ENCODE results near the gene TMED1. TPM values are rescaled to one million over a fixed set of nuclear protein-coding genes. Genes with fewer than 3 reads are reported as not detected.

TMED1 gene
- total and polyA plus RNA-seq, 9 of the 15 experiments (the other 6 are each of a cell fraction or from before 2014, with no cell fraction given): 0.86 to 30.2 (median 23.5) TPM

- TF ChIP-seq, protein P1, sequence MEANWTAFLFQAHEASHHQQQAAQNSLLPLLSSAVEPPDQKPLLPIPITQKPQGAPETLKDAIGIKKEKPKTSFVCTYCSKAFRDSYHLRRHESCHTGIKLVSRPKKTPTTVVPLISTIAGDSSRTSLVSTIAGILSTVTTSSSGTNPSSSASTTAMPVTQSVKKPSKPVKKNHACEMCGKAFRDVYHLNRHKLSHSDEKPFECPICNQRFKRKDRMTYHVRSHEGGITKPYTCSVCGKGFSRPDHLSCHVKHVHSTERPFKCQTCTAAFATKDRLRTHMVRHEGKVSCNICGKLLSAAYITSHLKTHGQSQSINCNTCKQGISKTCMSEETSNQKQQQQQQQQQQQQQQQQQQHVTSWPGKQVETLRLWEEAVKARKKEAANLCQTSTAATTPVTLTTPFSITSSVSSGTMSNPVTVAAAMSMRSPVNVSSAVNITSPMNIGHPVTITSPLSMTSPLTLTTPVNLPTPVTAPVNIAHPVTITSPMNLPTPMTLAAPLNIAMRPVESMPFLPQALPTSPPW (CRISPR knock-in tag; IDR thresholded peaks at IDR 0.05): peak; percentile 39; the same call in 1 of the 2 replicates
- TF ChIP-seq, protein P2, sequence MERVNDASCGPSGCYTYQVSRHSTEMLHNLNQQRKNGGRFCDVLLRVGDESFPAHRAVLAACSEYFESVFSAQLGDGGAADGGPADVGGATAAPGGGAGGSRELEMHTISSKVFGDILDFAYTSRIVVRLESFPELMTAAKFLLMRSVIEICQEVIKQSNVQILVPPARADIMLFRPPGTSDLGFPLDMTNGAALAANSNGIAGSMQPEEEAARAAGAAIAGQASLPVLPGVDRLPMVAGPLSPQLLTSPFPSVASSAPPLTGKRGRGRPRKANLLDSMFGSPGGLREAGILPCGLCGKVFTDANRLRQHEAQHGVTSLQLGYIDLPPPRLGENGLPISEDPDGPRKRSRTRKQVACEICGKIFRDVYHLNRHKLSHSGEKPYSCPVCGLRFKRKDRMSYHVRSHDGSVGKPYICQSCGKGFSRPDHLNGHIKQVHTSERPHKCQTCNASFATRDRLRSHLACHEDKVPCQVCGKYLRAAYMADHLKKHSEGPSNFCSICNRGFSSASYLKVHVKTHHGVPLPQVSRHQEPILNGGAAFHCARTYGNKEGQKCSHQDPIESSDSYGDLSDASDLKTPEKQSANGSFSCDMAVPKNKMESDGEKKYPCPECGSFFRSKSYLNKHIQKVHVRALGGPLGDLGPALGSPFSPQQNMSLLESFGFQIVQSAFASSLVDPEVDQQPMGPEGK (CRISPR knock-in tag; IDR thresholded peaks at IDR 0.05; ENCODE audit: borderline replicate concordance): no peak
- TF ChIP-seq NR2C1 (IDR thresholded peaks at IDR 0.05): no peak
- no peak for TF ChIP-seq NR2C1 (tag; IDR thresholded peaks at IDR 0.05)
- TF ChIP-seq FOXM1 (IDR thresholded peaks at IDR 0.05; ENCODE audit: low read depth): no peak
- no peak for TF ChIP-seq FOXM1 (CRISPR knock-in tag; IDR thresholded peaks at IDR 0.05; ENCODE audit: low read depth)
- TF ChIP-seq KAT8 (IDR thresholded peaks at IDR 0.05; ENCODE audit: low read depth): no peak
- TF ChIP-seq EGR1 (conservative IDR thresholded peaks at IDR 0.05): no peak
- TF ChIP-seq, protein P3, sequence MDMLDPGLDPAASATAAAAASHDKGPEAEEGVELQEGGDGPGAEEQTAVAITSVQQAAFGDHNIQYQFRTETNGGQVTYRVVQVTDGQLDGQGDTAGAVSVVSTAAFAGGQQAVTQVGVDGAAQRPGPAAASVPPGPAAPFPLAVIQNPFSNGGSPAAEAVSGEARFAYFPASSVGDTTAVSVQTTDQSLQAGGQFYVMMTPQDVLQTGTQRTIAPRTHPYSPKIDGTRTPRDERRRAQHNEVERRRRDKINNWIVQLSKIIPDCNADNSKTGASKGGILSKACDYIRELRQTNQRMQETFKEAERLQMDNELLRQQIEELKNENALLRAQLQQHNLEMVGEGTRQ (CRISPR knock-in tag; IDR thresholded peaks at IDR 0.05): no peak
- TF ChIP-seq, protein P4, sequence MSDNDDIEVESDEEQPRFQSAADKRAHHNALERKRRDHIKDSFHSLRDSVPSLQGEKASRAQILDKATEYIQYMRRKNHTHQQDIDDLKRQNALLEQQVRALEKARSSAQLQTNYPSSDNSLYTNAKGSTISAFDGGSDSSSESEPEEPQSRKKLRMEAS (CRISPR knock-in tag; IDR thresholded peaks at IDR 0.05): 0 out of 2 replicates have a peak, but pooled peaks have one; percentile 11
- TF ChIP-seq KLF13 (tag; IDR thresholded peaks at IDR 0.05; ENCODE audit: borderline replicate concordance, low read depth): no peak
- no peak for TF ChIP-seq ZNF274 (IDR thresholded peaks at IDR 0.05; ENCODE audit: borderline replicate concordance, low read depth, low read length)
- TF ChIP-seq, protein P5, sequence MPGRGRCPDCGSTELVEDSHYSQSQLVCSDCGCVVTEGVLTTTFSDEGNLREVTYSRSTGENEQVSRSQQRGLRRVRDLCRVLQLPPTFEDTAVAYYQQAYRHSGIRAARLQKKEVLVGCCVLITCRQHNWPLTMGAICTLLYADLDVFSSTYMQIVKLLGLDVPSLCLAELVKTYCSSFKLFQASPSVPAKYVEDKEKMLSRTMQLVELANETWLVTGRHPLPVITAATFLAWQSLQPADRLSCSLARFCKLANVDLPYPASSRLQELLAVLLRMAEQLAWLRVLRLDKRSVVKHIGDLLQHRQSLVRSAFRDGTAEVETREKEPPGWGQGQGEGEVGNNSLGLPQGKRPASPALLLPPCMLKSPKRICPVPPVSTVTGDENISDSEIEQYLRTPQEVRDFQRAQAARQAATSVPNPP (IDR thresholded peaks at IDR 0.05; ENCODE audit: borderline replicate concordance, insufficient read depth, insufficient read length): no peak
Measured at GRCh38 chr19:10858204-10858828, 22.3 kb upstream of the TMED1 start (continued).

All from K562 (cell line).